Measurements from ENCODE around the gene OLFM1. TPM values are rescaled to one million over a fixed set of nuclear protein-coding genes. Genes with fewer than 3 reads are reported as not detected.

OLFM1 gene
- total RNA-seq, 2 experiments from 2014 or later, result 0.30 TPM; not detected in 1

GRCh38 chr9:135065804-135066203 is 21.7 kb upstream of the OLFM1 start:
- Mint-ChIP-seq H3K27ac (no peak overlapping the region), H3K36me3 (no peaks in the 10 kb centered on the region), H3K27me3 (no peaks in the 10 kb centered on the region), H3K4me3 (no peak overlapping the region), H3K9me3 (ENCODE audit: low read depth) (peaks cover 5% of the 10 kb centered on the region), H3K4me1 (no peaks in the 10 kb centered on the region)
- ATAC-seq, result no peak
- CTCF ChIA-PET, result no interaction called here
- no peak for DNase-seq

GRCh38 chr9:135066291-135066690 is 21.2 kb upstream of the OLFM1 start:
- H3K27ac Mint-ChIP-seq, result no peak overlapping the region
- no peaks in the 10 kb centered on the region for H3K36me3 Mint-ChIP-seq
- H3K4me1 Mint-ChIP-seq, result no peaks in the 10 kb centered on the region
- CTCF ChIA-PET, result no interaction called here
- DNase-seq (no peak), ATAC-seq (no peak)
- H3K27me3 Mint-ChIP-seq, result no peaks in the 10 kb centered on the region
- H3K4me3 Mint-ChIP-seq, result no peak overlapping the region
- H3K9me3 Mint-ChIP-seq (ENCODE audit: low read depth), result peaks cover 5% of the 10 kb centered on the region

GRCh38 chr9:135067096-135067710 is 20.3 kb upstream of the OLFM1 start:
- Mint-ChIP-seq H3K27ac (no peak overlapping the region), H3K27me3 (no peaks in the 10 kb centered on the region), H3K4me3 (no peak overlapping the region), H3K4me1 (no peaks in the 10 kb centered on the region), H3K36me3 (no peaks in the 10 kb centered on the region), H3K9me3 (ENCODE audit: low read depth) (peaks cover 5% of the 10 kb centered on the region)
- CTCF ChIA-PET, result no interaction called here
- DNase-seq (no peak), ATAC-seq (no peak)

- Mint-ChIP-seq H3K4me3 (no peak overlapping the region), H3K27me3 (no peaks in the 10 kb centered on the region), H3K9me3 (ENCODE audit: low read depth) (peaks cover 5% of the 10 kb centered on the region), H3K36me3 (no peaks in the 10 kb centered on the region), H3K27ac (no peak overlapping the region), H3K4me1 (no peaks in the 10 kb centered on the region)
- CTCF ChIA-PET, result no interaction called here
- DNase-seq (no peak), ATAC-seq (no peak)
Measured at GRCh38 chr9:135068776-135069415, 18.6 kb upstream of the OLFM1 start.

GRCh38 chr9:135069558-135070197 is 17.8 kb upstream of the OLFM1 start:
- CTCF ChIA-PET, result no interaction called here
- ATAC-seq, result no peak

GRCh38 chr9:135070198-135070951 is 17.1 kb upstream of the OLFM1 start:
- Mint-ChIP-seq H3K4me1 (no peaks in the 10 kb centered on the region), H3K9me3 (ENCODE audit: low read depth) (no peaks in the 10 kb centered on the region), H3K27me3 (peaks cover 5% of the 10 kb centered on the region), H3K4me3 (no peak overlapping the region), H3K27ac (no peak overlapping the region), H3K36me3 (no peaks in the 10 kb centered on the region)
- CTCF ChIA-PET, result no interaction called here
- DNase-seq (no peak), ATAC-seq (no peak)

More at GRCh38 chr9:135069558-135070197, 17.8 kb upstream of the OLFM1 start:
- Mint-ChIP-seq H3K9me3 (ENCODE audit: low read depth) (no peaks in the 10 kb centered on the region), H3K27me3 (peaks cover 1% of the 10 kb centered on the region), H3K4me3 (no peak overlapping the region), H3K4me1 (no peaks in the 10 kb centered on the region), H3K36me3 (no peaks in the 10 kb centered on the region), H3K27ac (no peak overlapping the region)
- DNase-seq, result no peak

- Mint-ChIP-seq H3K27ac (no peak overlapping the region), H3K4me3 (no peak overlapping the region), H3K27me3 (peaks cover 8% of the 10 kb centered on the region), H3K9me3 (ENCODE audit: low read depth) (no peaks in the 10 kb centered on the region), H3K36me3 (no peaks in the 10 kb centered on the region), H3K4me1 (no peaks in the 10 kb centered on the region)
- ATAC-seq (no peak), DNase-seq (no peak)
- CTCF ChIA-PET, result no interaction called here
Measured at GRCh38 chr9:135070964-135071735, 16.3 kb upstream of the OLFM1 start.

- no peak for ATAC-seq
- CTCF ChIA-PET, result no interaction called here
- no peaks in the 10 kb centered on the region for H3K9me3 Mint-ChIP-seq (ENCODE audit: low read depth)
- DNase-seq, result no peak
- no peaks in the 10 kb centered on the region for H3K36me3 Mint-ChIP-seq
- H3K4me3 Mint-ChIP-seq, result no peak overlapping the region
- peaks cover 15% of the 10 kb centered on the region for H3K27me3 Mint-ChIP-seq
- H3K27ac Mint-ChIP-seq, result no peak overlapping the region
- H3K4me1 Mint-ChIP-seq, result no peaks in the 10 kb centered on the region
Measured at GRCh38 chr9:135073081-135073740, 14.3 kb upstream of the OLFM1 start.

GRCh38 chr9:135073741-135074305 is 13.6 kb upstream of the OLFM1 start:
- Mint-ChIP-seq H3K27me3 (peaks cover 15% of the 10 kb centered on the region), H3K4me3 (no peak overlapping the region), H3K9me3 (ENCODE audit: low read depth) (no peaks in the 10 kb centered on the region), H3K4me1 (no peaks in the 10 kb centered on the region), H3K36me3 (no peaks in the 10 kb centered on the region), H3K27ac (no peak overlapping the region)
- ATAC-seq (no peak), DNase-seq (no peak)
- CTCF ChIA-PET, result no interaction called here

GRCh38 chr9:135074354-135075233 is 12.9 kb upstream of the OLFM1 start:
- no peaks in the 10 kb centered on the region for H3K9me3 Mint-ChIP-seq (ENCODE audit: low read depth)
- no peak overlapping the region for H3K4me3 Mint-ChIP-seq
- DNase-seq, result no peak

GRCh38 chr9:135075234-135076142 is 12.0 kb upstream of the OLFM1 start:
- Mint-ChIP-seq H3K4me3 (no peak overlapping the region), H3K36me3 (no peaks in the 10 kb centered on the region), H3K4me1 (no peaks in the 10 kb centered on the region), H3K27ac (no peak overlapping the region), H3K27me3 (peaks cover 15% of the 10 kb centered on the region), H3K9me3 (ENCODE audit: low read depth) (no peaks in the 10 kb centered on the region)
- ATAC-seq, result no peak
- CTCF ChIA-PET, result no interaction called here
- no peak for DNase-seq

More at GRCh38 chr9:135074354-135075233, 12.9 kb upstream of the OLFM1 start:
- Mint-ChIP-seq H3K36me3 (no peaks in the 10 kb centered on the region), H3K27me3 (peaks cover 15% of the 10 kb centered on the region), H3K27ac (no peak overlapping the region), H3K4me1 (no peaks in the 10 kb centered on the region)
- CTCF ChIA-PET, result no interaction called here
- ATAC-seq, result no peak

Measured in activated CD8-positive, alpha-beta memory T cell treated with anti-CD3 and anti-CD28 coated beads, Interleukin-2, amount 10 ng/mL, durations not matched to agents 7 days and 5 days (primary cell).